SH-SY5Y (cell line): ENCODE measurements around the gene COL6A3.

Source experiments
- GATA2 ChIP-seq: IDR thresholded peaks from 2 replicates; pipeline ENCODE4 v1.6.1; 2011; ENCODE audit warnings: mild to moderate bottlenecking, low read depth, low read length
- GATA3 ChIP-seq: IDR thresholded peaks from 2 replicates; pipeline ENCODE4 v1.6.1; 2011; ENCODE audit warnings: low read depth, mild to moderate bottlenecking, low read length, moderate library complexity

DNA sequence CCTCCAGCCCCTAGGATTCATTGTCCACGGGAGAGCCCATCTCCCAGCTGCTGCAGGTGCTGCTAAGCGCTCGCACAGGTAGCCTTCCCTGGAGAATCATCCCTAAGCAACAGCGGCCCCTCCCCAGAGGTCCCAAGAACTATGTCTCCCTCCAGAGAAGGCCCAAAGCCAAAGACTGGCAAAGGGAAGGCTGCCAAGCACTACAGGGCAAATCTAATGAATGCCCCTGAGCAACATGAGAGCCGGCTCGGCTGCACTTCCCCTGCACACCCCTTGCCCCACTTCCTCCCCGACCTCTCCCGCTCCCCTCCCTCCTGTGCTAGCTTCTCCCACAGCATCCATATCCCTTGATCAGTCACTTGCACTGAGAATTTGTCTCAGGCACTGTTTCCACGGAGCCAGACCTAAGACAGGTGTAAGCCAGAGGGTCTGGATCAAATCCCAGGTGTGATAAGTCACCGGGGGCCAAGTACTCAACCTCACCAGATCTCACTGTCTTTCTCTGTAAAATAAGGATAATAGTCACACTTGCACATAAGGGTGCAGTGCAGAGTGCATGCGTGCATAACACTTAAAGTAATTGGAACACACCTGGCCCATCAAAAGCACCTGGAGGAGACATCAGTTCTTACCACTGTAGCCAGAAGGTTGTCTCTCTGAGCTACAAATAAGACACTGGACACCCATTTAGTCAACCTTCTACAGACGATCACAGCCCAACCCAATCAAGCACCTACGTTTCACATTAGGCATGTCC lies 20.1 kb upstream of the COL6A3 start:
- no peak for TF ChIP-seq GATA3
- no peak for TF ChIP-seq GATA2
